HG03439 (cell line): ENCODE results near the gene NFATC4.
A peak's percentile ranks its signal among the peaks of the same experiment; 100 is the strongest.
"Not testable (repeated sequence)": the region's sequence is repeated elsewhere in the genome, so short reads cannot be mapped to it uniquely, and the experiment has no call there.

ENCODE experiments used
- ATAC-seq: cut with Tn5 transposase; IDR thresholded peaks from one replicate; pipeline ENCODE4 v1.9.1; 2021; ENCODE audit warnings: mild to moderate bottlenecking, moderate library complexity; ENCODE audit not compliant: unreplicated experiment

The NFATC4 gene

DNA sequence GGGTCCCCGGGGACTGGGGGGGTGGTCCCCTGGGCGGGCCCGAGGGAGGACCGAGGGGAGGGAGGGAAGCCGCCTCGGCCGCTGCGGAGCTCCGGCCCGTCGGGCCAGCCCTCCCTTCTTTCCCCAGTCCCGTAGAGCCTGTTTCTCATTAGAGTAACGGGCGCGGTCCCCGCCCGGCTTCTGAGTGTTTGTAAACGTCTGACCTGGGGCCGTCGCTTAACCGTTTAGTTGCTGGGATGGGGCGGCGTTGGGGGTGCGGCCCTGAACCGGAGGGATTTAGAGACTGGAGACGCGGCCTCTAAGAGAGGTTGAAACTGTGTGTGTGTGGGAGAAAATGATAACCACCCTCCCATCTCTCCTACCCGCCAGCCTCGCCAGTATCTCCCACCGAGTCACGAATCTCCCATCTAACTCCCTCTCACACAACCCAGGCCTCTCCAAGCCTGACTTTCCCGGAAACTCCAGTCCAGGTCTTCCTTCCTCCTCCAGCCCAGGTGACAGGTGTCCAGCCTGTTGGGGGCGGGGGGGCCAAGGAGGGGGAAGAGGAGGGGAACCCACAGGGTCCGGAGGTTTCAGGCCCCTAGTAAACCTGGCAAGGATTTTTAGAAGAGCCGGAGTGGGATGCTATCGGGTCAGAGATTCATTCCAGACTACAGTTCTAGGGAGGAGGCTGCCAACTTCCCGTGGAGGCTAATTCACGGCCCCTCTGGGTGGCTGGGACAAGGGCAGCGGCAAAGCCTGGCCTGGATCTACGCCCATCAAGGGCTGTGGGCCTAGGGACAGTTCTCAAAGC is 1.1 kb upstream of the NFATC4 start:
- peak; percentile 59 for ATAC-seq

DNA sequence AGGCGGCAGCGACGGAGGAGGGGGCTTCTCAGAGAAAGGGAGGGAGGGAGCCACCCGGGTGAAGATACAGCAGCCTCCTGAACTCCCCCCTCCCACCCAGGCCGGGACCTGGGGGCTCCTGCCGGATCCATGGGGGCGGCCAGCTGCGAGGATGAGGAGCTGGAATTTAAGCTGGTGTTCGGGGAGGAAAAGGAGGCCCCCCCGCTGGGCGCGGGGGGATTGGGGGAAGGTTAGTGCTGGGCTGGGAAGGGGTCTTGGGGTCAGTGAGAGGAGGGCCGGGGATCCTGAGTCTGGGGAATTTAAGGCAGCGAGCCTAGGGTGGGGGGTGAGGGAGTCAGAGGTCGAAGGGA is 203 bp downstream of the NFATC4 start:
- no peak for ATAC-seq

- ATAC-seq: no peak
Observed at GRCh38 chr14:24368562-24369252, 723 bp downstream of the NFATC4 start.

DNA sequence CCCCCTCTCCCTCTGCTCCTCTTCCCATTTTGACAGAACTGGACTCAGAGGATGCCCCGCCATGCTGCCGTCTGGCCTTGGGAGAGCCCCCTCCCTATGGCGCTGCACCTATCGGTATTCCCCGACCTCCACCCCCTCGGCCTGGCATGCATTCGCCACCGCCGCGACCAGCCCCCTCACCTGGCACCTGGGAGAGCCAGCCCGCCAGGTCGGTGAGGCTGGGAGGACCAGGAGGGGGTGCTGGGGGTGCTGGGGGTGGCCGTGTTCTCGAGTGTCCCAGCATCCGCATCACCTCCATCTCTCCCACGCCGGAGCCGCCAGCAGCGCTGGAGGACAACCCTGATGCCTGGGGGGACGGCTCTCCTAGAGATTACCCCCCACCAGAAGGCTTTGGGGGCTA is 1.5 kb downstream of the NFATC4 start:
- ATAC-seq: no peak

DNA sequence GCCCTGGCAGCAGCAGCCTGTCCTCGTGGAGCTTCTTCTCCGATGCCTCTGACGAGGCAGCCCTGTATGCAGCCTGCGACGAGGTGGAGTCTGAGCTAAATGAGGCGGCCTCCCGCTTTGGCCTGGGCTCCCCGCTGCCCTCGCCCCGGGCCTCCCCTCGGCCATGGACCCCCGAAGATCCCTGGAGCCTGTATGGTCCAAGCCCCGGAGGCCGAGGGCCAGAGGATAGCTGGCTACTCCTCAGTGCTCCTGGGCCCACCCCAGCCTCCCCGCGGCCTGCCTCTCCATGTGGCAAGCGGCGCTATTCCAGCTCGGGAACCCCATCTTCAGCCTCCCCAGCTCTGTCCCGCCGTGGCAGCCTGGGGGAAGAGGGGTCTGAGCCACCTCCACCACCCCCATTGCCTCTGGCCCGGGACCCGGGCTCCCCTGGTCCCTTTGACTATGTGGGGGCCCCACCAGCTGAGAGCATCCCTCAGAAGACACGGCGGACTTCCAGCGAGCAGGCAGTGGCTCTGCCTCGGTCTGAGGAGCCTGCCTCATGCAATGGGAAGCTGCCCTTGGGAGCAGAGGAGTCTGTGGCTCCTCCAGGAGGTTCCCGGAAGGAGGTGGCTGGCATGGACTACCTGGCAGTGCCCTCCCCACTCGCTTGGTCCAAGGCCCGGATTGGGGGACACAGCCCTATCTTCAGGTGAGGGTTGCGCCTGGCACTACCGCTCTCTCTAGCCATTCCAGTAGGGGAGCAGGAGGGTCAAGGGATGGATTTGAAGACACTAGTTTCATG is 2.1 kb downstream of the NFATC4 start:
- no peak for ATAC-seq

GRCh38 chr14:24370748-24371147 is 2.8 kb downstream of the NFATC4 start:
- no peak for ATAC-seq

DNA sequence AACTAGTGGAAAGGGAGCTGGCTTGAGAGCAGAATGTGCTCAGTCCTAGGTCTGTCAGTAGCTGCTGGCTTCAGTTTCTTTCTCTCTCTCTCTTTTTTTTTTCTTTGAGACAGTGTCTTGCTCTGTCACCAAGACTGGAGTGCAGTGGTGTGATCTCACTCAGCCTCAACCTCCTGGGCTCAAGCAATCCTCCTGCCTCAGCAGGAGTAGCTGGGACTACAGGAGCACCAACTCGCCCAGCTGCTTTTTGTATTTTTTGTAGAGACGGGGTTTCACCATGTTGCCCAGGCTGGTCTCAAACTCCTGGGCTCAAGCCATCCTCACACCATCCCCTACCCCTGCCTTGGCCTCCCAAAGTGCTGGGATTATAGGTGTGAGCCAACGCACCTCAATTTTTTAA is 3.6 kb downstream of the NFATC4 start:
- ATAC-seq: not testable (repeated sequence)

DNA sequence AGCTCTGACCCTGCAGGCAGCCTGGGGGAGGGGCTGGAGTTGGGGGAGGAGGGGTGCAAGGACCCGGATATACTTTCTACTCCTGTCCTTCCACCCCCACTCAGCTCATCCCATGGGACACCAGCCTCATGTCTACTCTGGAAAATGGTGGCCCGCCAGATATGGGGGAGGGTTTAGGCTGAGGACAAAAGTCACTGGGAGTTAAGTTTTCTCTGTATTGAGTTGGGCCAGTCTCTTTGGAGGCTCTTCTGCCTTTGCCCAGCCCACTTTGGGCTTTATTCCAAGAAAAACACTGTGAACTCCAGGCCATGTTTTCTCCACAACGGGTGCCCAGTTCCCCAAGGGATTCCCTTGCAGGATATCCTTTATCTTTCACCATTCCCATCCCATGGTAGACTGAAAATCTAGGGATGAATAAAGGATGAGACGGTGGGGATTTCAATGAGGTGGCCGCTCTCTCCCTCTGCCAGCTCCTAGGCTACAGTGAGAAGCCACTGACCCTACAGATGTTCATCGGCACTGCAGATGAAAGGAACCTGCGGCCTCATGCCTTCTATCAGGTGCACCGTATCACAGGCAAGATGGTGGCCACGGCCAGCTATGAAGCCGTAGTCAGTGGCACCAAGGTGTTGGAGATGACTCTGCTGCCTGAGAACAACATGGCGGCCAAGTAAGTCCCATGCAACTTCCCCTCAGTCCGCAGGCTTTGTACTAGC is 4.9 kb downstream of the NFATC4 start:
- no peak for ATAC-seq

GRCh38 chr14:24376448-24377070 is 8.6 kb downstream of the NFATC4 start:
- ATAC-seq: no peak

DNA sequence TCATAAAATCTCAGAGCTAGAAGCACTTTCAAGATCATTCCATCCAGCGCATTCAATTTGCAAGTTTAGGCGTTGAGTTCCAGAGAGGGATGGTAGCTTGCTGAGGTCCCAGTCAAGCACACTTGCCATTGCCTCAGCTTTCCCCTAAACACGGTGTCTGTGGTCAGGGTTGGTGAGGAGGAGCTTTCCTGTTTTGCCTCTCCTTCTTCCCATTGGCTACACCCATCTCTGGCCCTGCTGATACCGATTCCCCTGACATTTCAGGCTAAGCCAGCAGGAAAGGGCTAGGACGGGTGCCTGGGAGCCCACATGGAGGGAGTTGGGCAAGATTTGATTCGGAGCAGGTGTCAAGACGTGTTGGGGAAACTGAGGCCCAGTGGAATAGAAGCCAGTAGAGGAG is 9.1 kb downstream of the NFATC4 start:
- ATAC-seq: no peak

DNA sequence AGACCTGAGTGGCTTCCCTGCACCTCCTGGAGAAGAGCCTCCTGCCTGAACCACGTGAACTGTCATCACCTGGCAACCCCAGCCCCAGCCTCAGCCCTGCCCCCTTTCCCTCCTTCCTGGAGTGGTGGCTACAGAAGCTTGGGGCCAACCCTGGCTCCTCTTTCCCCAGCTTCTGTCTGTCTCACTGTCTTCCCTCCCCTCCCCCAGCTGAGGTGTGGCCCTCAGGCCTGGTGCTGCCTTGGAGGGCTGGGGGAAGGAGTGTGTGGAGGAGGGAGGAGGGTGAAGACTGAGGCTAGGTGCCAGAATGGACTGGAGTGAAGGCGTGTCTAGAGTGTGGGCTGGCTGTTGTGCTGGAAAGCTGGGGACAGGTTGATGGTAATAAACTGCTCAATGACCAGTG is 9.7 kb downstream of the NFATC4 start:
- ATAC-seq: no peak

DNA sequence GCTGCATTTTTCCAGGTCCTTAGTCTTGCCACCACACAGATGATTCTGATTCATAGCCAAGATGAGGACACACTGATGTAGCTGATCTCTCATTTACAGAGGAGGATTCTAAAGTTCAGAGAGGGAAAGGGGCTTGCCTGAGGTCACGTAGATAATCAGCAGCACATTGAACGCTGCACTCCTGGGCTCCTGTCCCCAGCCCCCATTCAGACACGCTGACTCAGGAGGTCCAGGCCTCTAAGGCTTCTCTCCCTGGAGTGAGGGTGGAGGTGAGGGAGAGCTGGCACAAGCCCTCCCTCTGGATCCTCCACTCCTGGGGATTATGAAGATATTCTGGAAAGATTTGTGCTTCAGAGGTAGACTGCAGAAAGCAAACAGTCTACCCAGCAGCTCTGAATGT is 10.3 kb downstream of the NFATC4 start:
- ATAC-seq: no peak

DNA sequence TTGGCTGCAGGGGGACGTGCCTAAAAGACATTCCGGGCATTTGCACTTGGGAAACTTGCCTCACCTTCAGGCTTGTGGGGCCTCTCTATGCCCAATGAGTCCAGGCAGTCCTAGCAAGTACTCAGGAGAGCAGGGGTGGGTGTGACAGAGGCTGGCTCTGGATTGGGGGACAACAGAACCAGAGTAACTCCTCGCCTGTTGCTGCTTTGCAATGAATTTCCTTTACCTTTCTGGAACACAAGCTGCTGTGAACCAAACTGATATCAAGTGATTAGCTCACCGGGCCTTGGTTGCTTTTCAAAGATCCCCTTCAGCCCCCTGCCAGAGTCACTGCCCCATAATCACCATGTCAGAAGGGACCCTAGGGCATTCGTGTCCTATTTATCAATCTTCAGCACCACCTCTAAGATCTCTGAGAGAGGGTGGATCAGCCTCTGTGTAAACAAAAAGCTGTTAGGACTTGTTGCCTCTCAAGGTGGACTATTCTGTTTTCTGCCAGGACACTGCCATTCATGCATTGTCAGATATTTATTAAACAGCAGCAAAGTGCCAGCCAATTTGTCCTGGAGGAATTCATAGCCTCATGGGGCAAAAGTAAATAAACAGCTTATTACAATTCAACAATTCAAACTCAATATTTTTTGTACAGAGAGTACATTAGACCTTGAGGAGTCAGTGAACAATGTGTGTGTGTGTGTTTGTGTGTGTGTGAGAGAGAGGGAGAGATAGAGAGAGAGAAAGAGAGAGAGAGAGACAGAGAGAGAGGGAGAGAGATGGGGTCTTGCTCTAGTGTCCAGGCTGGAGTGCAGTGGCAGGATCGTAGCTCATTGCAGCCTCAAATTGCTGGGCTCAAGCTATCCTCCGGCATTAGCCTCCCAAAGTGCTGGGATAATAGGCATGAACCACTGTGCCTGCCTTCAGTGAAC is 11.3 kb downstream of the NFATC4 start:
- ATAC-seq: no peak

DNA sequence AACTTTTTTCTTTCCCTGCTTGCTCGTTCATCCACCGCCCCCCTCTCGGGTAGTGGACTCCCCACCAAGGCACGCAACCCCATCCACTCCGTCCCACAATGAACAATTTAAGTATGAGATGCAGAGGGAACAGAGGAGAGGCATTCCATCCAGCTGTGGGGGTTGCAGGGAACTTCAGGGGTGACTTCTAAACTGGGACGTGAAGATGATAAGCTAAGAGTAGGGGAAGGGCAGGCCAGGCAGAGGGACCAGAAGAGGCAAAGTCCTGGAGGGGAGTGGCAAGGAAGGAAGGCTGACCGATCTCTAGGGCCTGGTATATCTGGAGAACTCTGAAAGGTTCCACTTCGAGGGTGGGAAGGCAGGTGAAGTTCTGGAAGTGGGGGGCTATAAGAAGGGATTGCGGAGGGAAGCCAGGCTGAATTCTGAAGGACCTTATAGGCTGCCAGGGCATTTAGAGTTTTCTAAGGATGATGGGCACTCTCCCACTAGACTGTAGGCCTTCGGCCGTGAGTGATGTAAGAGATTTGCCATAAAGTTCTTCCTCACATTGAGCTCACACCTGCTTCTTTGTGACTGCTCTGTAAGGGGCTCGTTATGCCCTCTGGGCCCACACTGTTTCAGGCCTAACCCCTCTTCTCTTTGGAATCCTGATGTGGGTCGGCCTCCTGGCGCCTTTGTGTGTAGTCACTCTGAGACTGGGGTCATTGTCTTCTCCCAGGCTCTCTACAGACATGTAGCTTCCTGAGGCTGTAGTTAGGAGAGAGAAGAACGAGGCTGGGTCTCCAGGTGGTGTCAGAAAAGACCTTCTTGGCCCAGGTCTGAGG is 12.1 kb downstream of the NFATC4 start:
- ATAC-seq: no peak

DNA sequence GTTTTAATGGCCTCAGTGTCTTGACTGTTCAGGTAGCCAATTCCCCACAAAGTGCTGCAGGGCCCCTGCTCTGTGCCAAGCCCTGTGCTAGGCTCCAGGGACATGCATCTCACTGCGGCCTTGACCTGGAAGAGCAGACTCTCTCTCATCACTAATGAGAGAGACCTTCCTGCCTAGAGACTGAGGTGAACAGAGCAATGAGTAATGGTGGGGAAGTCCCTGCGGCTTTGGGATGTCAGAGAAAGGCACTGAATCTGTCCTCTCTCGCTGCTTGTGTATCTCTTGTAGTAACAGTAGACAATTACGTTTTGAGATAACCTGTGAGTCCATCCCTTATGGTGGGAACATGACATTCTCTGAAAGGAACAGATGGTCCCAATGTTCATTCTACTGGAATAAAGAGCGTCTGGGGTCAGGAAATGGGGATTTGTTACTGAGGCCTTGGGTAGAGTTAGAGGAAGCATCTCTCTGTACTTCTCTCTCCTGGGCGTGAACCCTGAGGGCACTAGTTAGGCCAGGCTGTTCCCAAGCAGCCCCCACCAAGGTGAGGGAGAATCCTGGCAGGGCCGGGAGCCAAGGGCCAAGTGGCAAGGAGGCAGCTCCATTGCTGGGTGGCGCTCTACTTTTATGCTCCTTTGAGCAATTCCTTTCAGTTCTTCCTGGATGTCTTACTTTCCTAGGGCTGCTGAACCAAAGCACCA is 13.5 kb downstream of the NFATC4 start:
- no peak for ATAC-seq

DNA sequence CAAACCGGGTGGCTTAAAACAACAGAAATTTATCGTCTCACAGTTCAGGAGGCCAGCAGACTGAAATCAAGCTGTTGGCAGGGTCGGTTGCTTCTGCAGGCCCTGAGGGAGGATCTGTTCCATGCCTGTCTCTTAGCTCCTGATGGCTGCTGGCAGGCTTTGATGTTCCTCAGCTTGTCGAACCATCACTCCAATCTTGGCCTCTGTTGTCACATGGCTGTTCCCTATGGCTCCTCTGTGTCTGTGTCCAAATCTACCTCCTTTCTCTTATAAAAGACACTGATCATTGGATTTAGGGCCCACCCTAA is 14.0 kb downstream of the NFATC4 start:
- no peak for ATAC-seq

DNA sequence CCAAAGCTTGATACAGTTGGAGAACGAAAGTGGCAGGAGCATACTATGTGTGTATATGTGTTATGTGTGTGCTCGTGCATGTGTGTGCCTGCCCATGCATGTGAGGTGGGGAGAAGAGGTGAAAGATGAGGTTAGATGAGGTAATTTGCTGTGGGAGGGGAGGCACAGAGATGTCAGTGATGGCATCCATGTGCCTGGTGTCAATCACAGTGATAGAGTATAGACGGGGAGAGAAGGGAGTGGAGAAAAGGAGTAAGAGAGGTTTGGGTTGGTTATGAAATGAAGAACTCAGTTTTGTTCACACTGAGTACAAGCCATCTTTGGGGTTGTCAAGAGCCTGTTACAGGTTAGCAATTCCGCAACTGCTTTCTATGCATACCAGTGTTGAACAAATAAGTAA is 16.2 kb downstream of the NFATC4 start:
- ATAC-seq: no peak

DNA sequence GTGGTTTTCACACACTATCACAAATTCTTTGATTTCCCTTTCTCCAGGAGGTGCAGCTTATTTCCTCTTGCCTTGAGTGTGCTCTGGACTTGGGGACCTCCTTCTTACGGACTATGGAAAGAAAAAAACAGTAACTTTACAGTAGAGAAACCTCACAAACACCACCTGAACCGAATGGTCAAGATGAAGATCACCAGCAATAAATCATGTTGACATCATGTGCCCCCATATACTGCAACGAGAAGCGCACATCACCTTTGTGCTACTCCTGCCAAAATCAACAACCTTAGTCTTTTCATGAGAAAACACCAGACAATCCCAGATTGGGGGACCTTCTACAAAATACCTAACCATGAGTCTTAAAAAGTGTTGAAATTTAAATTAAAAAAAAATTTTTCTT is 17.5 kb downstream of the NFATC4 start:
- no peak for ATAC-seq

- no peak for ATAC-seq
Observed at GRCh38 chr14:24387009-24387345, 19.0 kb downstream of the NFATC4 start.
